ENCODE results near the gene SLC7A6OS. TPM values are rescaled to one million over a fixed set of nuclear protein-coding genes. Genes with fewer than 3 reads are reported as not detected.
A peak's percentile ranks its signal among the peaks of the same experiment; 100 is the strongest.

SLC7A6OS gene
- total RNA-seq (2014; rRNA removed; shearing (Covaris generic)) = 12.5 and 15.3 TPM in 2 replicates
- 7.0 and 8.8 TPM in 2 replicates for polyA plus RNA-seq (2015; cell fraction: cytosol; rRNA removed)
- 12.9 and 15.6 TPM in 2 replicates for polyA plus RNA-seq (2015; cell fraction: nucleus; rRNA removed)

DNA sequence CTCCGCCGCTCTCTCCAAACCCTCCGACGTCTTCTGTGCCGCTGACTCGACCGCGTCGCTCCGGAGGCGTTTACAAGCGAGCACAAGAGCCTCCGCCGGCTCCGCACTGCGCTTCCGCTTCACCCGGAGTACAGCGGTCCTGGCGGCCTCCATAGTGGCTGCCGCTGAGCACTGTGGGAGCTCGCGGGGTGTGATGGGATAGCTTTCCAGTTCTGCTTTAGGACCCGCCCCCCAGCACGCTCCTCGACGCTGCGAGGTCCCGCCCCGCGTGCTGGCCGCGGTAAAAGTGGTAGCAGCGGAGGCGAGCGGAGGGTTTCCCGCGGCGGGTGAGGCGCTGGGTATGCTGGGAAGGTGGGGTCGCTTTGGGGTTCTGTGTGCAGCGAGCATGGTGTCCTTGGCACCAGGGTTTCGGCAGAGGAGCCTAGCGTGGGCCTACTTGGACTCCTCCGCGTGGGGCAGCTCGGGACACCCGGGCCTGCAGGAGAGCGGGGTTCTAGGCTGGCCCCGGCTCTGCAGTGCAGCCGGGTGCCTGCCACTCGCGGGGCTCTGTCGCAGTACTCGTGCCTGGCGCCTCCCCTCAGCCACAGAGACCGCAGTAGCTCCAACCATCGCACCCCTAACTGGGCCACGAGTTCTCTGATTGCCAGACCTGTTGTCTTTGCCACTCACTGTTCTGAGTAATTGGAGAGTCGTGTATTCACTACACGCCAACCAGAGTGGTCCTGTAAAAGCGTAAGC is at the start of gene SLC7A6OS, which contains the start of gene PRMT7:
SLC7A6OS (minus strand) TSS at position 173 of the 738 bp plus-strand sequence; CDS start at position 153, 20 bp downstream.
PRMT7 (plus strand) TSS at position 246 of the 738 bp plus-strand sequence. CDS start 4,961 bp downstream, outside the sequence.
- DNase-seq (ENCODE audit: low read depth) = peak; percentile 91

DNA sequence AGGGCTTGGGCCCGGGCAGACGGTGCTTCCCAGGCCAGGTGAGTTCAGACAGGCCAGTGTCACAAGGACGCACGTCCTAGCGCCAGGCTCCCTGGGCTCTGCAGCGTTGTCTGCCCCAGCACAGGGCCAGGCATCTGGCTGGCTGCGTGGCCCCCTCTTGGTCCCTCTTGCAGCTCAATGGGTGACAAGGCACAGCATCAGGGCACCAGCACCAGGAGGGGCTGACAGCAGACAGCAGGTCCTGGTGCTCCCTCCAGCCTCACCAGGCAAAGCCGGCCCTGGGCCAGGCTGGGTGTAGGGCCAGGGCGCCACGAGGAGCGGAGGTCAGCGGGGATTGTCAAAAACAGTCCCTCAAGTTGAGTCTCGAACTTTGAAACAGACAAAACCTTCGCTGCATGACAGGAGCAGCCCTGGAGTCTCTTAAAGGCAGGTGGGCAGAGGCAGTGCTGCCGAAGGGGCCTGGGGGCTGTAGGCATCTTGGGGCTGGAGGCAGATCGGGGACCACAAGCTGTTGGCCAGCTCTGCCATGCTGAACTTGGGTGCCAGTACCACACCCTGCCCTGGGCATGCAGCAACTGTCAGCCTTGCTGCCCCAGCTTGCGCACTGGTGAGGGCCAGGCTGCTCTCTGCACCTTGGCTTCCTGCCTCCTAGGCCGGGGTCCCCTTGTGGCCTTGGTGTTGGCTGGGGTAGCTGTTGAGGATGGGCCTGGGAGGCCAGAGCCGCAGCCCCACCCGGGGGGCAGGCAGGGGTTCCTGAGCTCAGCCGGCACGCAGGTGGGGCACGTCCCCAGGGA is 48.8 kb upstream of the SLC7A6OS start:
- DNase-seq (ENCODE audit: low read depth) = no peak

DNA sequence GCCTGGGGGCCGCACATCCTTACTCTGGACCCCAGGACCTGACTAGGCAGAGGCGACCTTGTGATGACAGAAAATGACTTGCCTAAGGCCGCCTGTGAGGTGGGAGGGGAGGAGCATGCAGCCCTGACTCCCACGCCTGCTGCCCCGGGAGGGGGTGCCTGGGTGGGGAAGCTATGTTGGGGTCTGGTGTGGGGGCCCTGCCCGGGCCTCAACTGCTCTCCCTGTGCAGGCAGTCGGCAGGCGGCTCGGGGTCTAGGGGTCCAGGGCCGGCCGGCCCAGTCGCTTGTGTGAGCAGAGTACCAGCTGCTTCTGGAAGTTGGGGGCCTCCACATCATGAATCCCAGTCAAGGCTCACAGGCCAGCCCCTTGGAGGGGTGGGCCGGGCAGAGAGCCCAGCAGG is 48.2 kb upstream of the SLC7A6OS start:
- no peak for DNase-seq (ENCODE audit: low read depth)

GRCh38 chr16:68357923-68358322 is 47.2 kb upstream of the SLC7A6OS start:
- DNase-seq (ENCODE audit: low read depth) = no peak

GRCh38 chr16:68357521-68357922 is 46.8 kb upstream of the SLC7A6OS start:
- DNase-seq (ENCODE audit: low read depth) = no peak

DNA sequence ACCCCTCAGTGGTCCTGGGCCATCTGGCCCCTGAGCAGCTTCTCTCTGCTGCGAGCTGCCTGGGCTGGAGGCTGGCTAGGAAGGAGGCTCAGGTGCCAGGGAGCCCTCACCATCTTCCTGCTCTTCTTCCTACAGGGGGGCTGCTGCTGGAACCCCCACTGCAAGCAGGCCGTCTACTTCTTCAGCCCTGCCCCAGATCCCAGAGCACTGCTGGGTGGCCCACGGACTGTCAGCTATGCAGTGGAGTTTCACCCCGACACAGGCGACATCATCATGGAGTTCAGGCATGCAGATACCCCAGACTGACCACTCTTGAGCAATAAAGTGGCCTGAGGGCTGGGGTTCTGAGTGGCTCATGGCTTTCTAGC is 46.2 kb upstream of the SLC7A6OS start:
- DNase-seq (ENCODE audit: low read depth) = no peak

- peak; percentile 34 for DNase-seq (ENCODE audit: low read depth)
These were observed 45.6 kb upstream of the SLC7A6OS start for GRCh38 chr16:68356249-68356918.

DNA sequence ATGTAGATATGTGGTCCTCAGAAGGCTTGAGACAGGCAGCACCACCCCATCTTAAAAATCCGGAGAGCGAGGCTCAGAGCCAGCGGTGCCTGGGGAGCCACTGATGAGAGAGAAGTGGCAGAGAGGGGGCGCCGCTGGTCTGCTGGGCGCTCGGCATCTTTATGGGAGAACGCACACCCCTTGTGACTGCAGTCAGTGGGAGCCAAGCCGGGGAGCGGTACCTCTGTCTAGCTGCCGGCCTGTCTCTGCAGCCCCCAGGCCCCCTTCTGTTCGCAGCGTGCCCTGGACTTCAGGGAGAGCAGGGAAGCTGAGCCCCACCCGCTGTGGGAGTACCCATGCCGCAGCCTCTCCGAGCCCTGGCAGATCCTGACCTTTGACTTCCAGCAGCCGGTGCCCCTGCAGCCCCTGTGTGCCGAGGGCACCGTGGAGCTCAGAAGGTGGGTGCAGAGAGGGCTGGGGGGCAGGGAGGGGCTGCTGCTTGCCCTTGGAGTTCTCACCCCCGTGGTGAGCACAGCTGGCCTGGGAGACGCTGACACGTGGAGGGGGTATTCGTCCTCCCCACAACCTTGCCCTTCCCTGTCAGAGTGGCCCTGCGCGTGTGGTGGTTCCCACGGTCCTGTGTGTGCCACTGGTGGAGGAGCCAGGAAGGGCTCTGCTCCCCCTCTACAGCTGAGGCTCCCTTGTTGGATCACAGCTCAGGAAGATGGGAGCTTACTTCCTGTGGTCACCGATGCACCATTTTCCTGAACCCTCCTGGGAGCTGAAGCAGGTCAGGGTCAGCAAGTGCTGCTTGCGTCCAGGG is 44.9 kb upstream of the SLC7A6OS start:
- no peak for DNase-seq (ENCODE audit: low read depth)

DNA sequence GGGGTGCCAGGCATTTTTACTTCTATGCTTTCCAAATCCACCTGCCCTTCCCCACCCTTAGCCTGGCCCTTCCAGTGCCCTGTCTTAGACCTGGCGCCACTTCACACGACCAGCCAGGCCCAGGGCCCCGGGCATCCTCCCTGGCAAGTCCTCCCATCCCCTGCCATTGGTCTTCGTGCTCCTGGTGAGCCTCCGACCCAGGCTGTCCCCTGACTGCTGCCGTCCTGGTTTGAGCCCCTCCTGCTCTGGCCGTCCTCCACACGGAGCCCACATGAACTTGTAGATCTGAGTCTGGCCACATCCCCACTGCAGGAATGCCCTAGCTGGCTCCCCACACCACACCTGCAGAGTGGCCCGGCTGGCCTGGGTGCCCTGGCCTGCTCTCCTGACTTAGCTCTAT is 44.1 kb upstream of the SLC7A6OS start:
- no peak for DNase-seq (ENCODE audit: low read depth)

DNA sequence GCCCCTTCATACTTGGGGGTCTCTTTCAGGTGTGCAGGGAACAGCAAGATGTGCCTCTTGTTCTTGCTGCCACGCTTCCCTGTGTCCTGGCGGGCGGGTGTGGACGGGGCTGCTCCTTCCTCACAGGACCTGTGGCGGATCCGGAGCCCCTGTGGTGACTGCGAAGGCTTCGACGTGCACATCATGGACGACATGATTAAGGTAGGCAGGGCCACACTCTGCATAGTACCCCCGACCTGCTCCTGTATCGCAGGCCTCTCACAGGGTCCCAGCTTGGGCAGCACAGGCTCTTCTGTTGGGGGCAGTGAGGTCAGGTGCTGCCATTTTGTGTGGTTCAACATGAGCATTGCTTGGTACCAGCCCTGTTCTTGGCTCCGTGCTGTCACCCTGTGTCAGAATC is 42.6 kb upstream of the SLC7A6OS start:
- DNase-seq (ENCODE audit: low read depth) = no peak

- DNase-seq (ENCODE audit: low read depth) = no peak
These were observed 41.3 kb upstream of the SLC7A6OS start for GRCh38 chr16:68351991-68352431.

- DNase-seq (ENCODE audit: low read depth) = no peak
These were observed 40.7 kb upstream of the SLC7A6OS start for GRCh38 chr16:68351463-68351862.

DNA sequence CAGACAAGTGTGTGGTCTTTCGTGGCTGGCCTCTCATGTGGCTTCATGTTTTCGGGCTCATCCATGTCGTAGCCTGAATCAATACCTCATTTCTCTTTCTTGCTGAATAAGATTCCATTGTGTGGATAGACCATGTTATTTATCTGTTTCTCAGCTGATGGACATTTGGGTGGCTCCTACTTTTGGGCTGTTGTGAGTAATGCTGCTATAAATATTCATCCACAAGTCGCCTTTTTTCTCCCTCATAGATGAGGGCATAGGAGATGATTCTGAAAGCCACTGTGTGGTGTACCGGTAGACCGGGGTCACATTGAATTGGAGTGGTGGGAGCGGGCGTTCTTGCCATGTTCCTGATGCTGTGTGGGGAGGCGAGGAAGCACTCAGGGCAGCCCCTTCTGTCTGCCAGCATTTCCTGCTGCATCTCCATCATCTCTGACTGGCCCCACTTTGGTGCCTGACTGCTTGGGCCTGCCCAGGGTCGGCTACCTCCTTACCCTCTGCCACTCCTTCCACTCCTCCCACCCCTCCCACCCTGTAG is 40.1 kb upstream of the SLC7A6OS start:
- DNase-seq (ENCODE audit: low read depth) = no peak

- DNase-seq (ENCODE audit: low read depth) = no peak
These were observed 39.2 kb upstream of the SLC7A6OS start for GRCh38 chr16:68349838-68350410.

- no peak for DNase-seq (ENCODE audit: low read depth)
These were observed 38.1 kb upstream of the SLC7A6OS start for GRCh38 chr16:68348639-68349445.

DNA sequence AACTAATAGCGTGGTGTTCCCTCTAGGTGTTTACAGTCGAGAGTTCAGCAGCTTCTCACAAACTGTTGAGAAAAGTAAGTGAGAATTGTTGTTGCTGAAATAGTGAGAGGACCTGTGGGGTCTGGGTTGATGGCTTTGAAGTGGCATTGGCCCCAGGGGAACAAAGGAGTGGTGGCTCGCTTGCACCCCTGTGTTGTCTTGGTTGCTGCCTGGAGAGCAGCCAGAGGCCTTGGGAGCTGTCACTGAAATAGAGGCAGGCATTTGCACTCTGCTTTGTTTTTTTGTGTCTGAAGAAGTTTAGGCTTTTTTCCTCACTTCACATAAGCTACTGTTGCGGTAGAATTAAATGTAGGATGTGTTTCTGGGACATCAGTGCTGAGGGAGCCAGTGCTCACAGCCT is 36.9 kb upstream of the SLC7A6OS start:
- no peak for DNase-seq (ENCODE audit: low read depth)

DNA sequence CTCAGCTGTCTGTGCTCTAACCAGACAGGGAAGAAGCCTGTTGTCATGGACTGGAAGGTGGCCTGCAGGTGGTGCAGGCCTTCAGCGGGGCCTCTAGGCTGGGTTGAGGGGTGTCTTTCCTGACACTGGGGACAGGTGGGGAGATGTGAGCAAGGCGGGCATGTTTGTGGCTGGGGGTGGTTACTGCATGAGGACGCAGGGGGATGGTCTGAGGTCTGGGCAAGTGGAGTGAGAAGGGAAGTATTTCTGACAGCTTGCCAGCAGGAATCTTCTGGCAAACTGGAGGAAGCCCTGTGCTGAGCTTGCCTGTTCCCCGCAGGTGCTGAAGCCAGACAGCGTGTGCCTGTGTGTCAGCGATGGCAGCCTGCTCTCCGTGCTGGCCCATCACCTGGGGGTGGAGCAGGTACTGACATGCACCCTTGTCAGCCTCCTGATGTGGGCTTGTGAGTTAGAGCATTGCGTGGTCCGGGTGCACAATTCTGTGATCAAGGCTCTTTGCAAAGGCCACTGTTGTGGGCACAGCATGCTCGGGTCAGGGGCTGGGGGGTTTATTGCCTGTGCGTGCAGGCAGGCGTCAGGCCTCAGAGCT is 36.2 kb upstream of the SLC7A6OS start:
- no peak for DNase-seq (ENCODE audit: low read depth)

GRCh38 chr16:68345958-68346635 is 35.4 kb upstream of the SLC7A6OS start:
- no peak for DNase-seq (ENCODE audit: low read depth)

Data from HT1080 (cell line).